ENCODE measurements around the gene ADAMTS4. TPM values are rescaled to one million over a fixed set of nuclear protein-coding genes. Genes with fewer than 3 reads are reported as not detected.

ADAMTS4 gene
- total RNA-seq, 2 experiments from 2014 or later, result 0.28 to 0.60 TPM

DNA sequence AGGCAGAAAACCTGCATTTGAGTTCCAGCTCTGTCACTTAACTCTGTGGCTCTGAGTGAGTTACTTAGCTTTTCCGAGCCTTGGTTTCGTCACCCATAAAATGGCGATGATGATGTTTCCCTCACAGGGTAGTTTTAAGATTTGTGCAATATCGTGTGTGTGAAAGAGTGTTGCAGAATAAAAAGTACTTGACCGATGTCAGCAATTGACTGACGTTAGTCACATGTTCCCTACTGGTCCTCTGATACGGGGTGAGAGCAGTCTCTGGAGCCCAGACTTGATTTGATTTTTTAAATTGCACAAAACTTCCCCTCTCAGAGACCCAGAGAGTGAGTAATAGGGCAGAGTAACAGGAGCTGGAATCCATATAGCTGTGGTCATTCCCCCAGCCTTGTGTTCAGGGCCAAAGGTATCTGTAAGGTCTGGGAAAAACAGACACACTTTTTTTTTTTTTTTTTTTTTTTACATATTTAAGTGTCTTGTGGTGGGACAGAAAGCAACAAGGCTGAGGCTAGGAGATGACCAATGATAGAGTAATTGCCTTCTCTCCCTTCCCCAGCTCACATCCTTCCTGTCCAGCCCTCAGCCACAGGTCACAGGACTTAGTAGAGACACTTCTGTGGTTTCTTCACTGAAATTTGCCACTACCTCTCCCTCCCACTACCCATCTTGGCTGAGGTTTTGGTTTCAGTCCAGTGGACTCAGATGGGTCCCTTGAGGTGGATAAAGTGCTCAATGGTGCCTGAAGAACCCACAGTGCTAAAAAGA is 18.3 kb upstream of the ADAMTS4 start:
- intact Hi-C loops (cut with DNase I, micrococcal nuclease), result no loop called here
- Mint-ChIP-seq H3K27me3 (no peaks in the 10 kb centered on the region), H3K36me3 (ENCODE audit: low read depth) (peaks cover 30% of the 10 kb centered on the region), H3K4me3 (no peak overlapping the region), H3K4me1 (ENCODE audit: low read depth) (peaks cover 49% of the 10 kb centered on the region), H3K9me3 (no peaks in the 10 kb centered on the region), H3K27ac (peak overlapping the region; percentile 91)
- peaks cover 42% of the 10 kb centered on the region for H3K4me1 ChIP-seq (ENCODE audit: insufficient read depth, low read length)
- ChIA-PET CTCF (interaction anchor here (0.7 kb wide), 1 partner anchor 74 kb away, joined by 3 read pairs; no protein-coding TSS in a partner anchor), POLR2A (interaction anchor here (0.6 to 3.0 kb wide), 6 partner anchors 9 to 112 kb away, joined by 3 to 20 read pairs (median 3); partner anchors contain the start of genes PPOX and TOMM40L)
- H3K27me3 ChIP-seq (ENCODE audit: control insufficient read depth in 1 of 2, insufficient read depth in 2 of 2, low read length in 2 of 2), result no peaks in the 10 kb centered on the region
- TF ChIP-seq CTCF (IDR thresholded peaks at IDR 0.05), result no peak
- peak overlapping the region; percentile 26 to 50 for H3K27ac ChIP-seq (ENCODE audit: low read depth in 1 of 2, low read length in 2 of 2)
- peak in 3 of 14 experiments; percentile 29 to 71 (median 60) for DNase-seq
- ATAC-seq (ENCODE audit: poor library complexity), result no peak
- H3K4me3 ChIP-seq (ENCODE audit: low read length), result peak overlapping the region; percentile 40
- H3K9me3 ChIP-seq (ENCODE audit: control insufficient read depth in 1 of 2, insufficient read depth in 1 of 2, low read length in 2 of 2), result no peaks in the 10 kb centered on the region
- peaks cover 26% of the 10 kb centered on the region for H3K36me3 ChIP-seq (ENCODE audit: insufficient read depth, low read length)

DNA sequence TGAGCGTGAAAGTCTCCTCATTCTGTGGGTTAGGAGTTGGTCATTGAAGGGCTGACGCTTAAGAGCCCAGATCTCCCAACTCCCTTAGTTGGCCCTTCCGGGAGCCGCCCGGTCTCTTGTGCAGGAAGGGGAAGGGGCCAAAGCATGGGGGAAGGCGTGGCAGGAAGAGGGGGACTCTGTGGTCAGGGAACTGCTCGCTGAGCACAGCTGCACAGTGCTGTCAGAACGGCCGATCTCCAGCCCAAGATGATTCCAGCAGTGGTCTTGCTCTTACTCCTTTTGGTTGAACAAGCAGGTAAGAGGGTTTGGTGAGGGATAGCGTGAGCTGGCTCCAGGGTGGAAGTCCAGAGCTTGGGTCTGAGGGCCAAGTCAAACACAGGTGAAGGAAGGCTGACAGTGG is 16.2 kb upstream of the ADAMTS4 start, which contains the start of gene FCER1G:
Gene FCER1G, plus strand, starts transcription at position 220 of the 400 bp plus-strand sequence. Its CDS starts 27 bp downstream, at position 247.
- no peak for ATAC-seq (ENCODE audit: poor library complexity)
- peaks cover 41% of the 10 kb centered on the region for H3K4me1 ChIP-seq (ENCODE audit: insufficient read depth, low read length)
- H3K36me3 ChIP-seq (ENCODE audit: insufficient read depth, low read length), result peaks cover 47% of the 10 kb centered on the region
- no peaks in the 10 kb centered on the region for H3K9me3 ChIP-seq (ENCODE audit: control insufficient read depth in 1 of 2, insufficient read depth in 1 of 2, low read length in 2 of 2)
- POLR2A ChIA-PET, result interaction anchor here (0.8 to 3.0 kb wide), 2 partner anchors 11 to 13 kb away, joined by 3 to 20 read pairs; partner anchors contain the start of genes NDUFS2 and TOMM40L
- Mint-ChIP-seq H3K27me3 (no peaks in the 10 kb centered on the region), H3K27ac (peak within 1 kb of the TSS; percentile 44), H3K36me3 (ENCODE audit: low read depth) (peaks cover 49% of the 10 kb centered on the region), H3K4me1 (ENCODE audit: low read depth) (peaks cover 51% of the 10 kb centered on the region), H3K4me3 (no peak within 1 kb of the TSS), H3K9me3 (no peaks in the 10 kb centered on the region)
- intact Hi-C loops (cut with DNase I, micrococcal nuclease), result no loop called here
- no peak for TF ChIP-seq CTCF (IDR thresholded peaks at IDR 0.05)
- no peaks in the 10 kb centered on the region for H3K27me3 ChIP-seq (ENCODE audit: control insufficient read depth in 1 of 2, insufficient read depth in 2 of 2, low read length in 2 of 2)
- CTCF ChIA-PET, result interaction anchor here (1.2 kb wide), 1 partner anchor 10 kb away, joined by 3 read pairs; the partner anchor contains the start of gene TOMM40L
- H3K4me3 ChIP-seq (ENCODE audit: low read length), result peak within 1 kb of the TSS; percentile 40
- H3K27ac ChIP-seq (ENCODE audit: low read depth in 1 of 2, low read length in 2 of 2), result no peak within 1 kb of the TSS
- DNase-seq, result peak in 2 of 14 experiments; percentile 51 to 62

DNA sequence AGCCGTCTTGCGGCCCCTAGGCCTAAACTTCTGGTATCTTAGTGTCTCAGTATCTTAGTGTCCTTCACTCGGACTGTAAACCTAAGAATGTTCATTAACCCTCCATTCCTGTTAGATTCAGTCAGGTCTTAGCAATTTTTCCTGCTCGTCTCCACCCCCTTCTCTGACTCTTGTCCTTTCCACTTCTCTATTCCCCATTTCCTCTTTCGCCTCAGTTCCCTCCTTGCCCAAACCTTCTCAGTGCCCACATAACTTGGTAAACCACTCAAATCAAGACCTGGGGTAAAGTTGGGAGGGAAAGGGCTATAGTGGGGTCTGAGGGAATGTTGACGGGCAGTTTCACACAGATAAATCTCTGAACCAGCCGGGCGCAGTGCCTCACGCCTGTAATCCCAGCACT is 15.5 kb upstream of the ADAMTS4 start:
- H3K27me3 Mint-ChIP-seq, result no peaks in the 10 kb centered on the region
- DNase-seq, result no peak
- Histone ChIP-seq H3K27ac (ENCODE audit: low read depth in 1 of 2, low read length in 2 of 2) (no peak overlapping the region), H3K9me3 (ENCODE audit: control insufficient read depth in 1 of 2, insufficient read depth in 1 of 2, low read length in 2 of 2) (no peaks in the 10 kb centered on the region), H3K36me3 (ENCODE audit: insufficient read depth, low read length) (peaks cover 54% of the 10 kb centered on the region), H3K27me3 (ENCODE audit: control insufficient read depth in 1 of 2, insufficient read depth in 2 of 2, low read length in 2 of 2) (no peaks in the 10 kb centered on the region), H3K4me3 (ENCODE audit: low read length) (no peak overlapping the region), H3K4me1 (ENCODE audit: insufficient read depth, low read length) (peaks cover 44% of the 10 kb centered on the region)
- H3K27ac Mint-ChIP-seq, result no peak overlapping the region
- intact Hi-C loops (cut with DNase I, micrococcal nuclease), result loop anchor here in 1 of 2 experiments (5.0 kb wide), 1 partner anchor 168 kb away; no protein-coding TSS in a partner anchor
- CTCF ChIA-PET, result no interaction called here
- H3K4me1 Mint-ChIP-seq (ENCODE audit: low read depth), result peaks cover 51% of the 10 kb centered on the region
- POLR2A ChIA-PET, result no interaction called here
- H3K36me3 Mint-ChIP-seq (ENCODE audit: low read depth), result peaks cover 56% of the 10 kb centered on the region
- ATAC-seq (ENCODE audit: poor library complexity), result no peak
- no peak for TF ChIP-seq CTCF (IDR thresholded peaks at IDR 0.05)
- no peaks in the 10 kb centered on the region for H3K9me3 Mint-ChIP-seq
- H3K4me3 Mint-ChIP-seq, result no peak overlapping the region
